B cell (primary cell): ENCODE measurements around the gene ITCH. TPM values are rescaled to one million over a fixed set of nuclear protein-coding genes. Genes with fewer than 3 reads are reported as not detected.
"Not testable (repeated sequence)": the region's sequence is repeated elsewhere in the genome, so short reads cannot be mapped to it uniquely, and the experiment has no call there.

ENCODE experiments used
- ATAC-seq: fragments of 200-7000 bp; cut with Tn5 transposase; one replicate; pipeline ENCODE4 v1.10.0; 2021; ENCODE audit warnings: low read depth, mild to moderate bottlenecking, moderate number of reproducible peaks, moderate library complexity
- CTCF ChIA-PET: fragments of 350-600 bp; sonication (Branson Sonifier 250); formaldehyde crosslinking; loops from one replicate; lab custom pipeline; 2021; ENCODE audit warnings: antibody characterized with exemption, inconsistent platforms; lab: Charles Lee
- POLR2A ChIA-PET: fragments of 350-600 bp; sonication (Branson Sonifier 250); formaldehyde crosslinking; loops from one replicate; lab custom pipeline; 2021; ENCODE audit warnings: antibody characterized with exemption; lab: Charles Lee
- DNase-seq: peaks from one replicate; pipeline ENCODE4 v3.0.0; 2013
- H2AFZ ChIP-seq: 2 replicates; pipeline ENCODE4 v1.6.1; 2012; ENCODE audit warnings: mild to moderate bottlenecking, low read depth, low read length; ENCODE audit not compliant: insufficient read depth, poor library complexity, severe bottlenecking
- H3K27ac ChIP-seq, 2 donors: 1 replicate in 1 of 2; 2 replicates in 1 of 2; pipeline ENCODE4 v1.5.1; 2012 to 2013; ENCODE audit warnings: low read length in 2 of 2, mild to moderate bottlenecking in 2 of 2, moderate library complexity in 1 of 2
- H3K27me3 ChIP-seq, 4 experiments: fragments of 200-600 bp in 1 of 4; sonication (generic) in 1 of 4; replicated peaks in 1 of 4; 1 replicate in 2 of 4; 2 replicates in 2 of 4; pipeline versions ENCODE4 v1.6.1 to v1.7.0; 2013 to 2016; ENCODE audit warnings: low read length in 3 of 4, mild to moderate bottlenecking in 2 of 4, mixed read lengths in 1 of 4, moderate library complexity in 1 of 4; ENCODE audit not compliant: insufficient read depth in 4 of 4, control insufficient read depth in 3 of 4; ENCODE audit errors: control extremely low read depth in 1 of 4
- H3K36me3 ChIP-seq, 2 experiments: replicated peaks in 1 of 2; 1 replicate in 1 of 2; 2 replicates in 1 of 2; pipeline versions ENCODE4 v1.6.1 to v1.7.1; 2013; ENCODE audit warnings: low read length in 1 of 2; ENCODE audit not compliant: insufficient read depth in 2 of 2, control insufficient read depth in 1 of 2; ENCODE audit errors: control extremely low read depth in 1 of 2, extremely low read depth in 1 of 2
- H3K4me1 ChIP-seq, 2 donors: fragments of 200-600 bp in 1 of 2; sonication (generic) in 1 of 2; 1 replicate in 1 of 2; 2 replicates in 1 of 2; pipeline versions ENCODE4 v1.5.1 to v1.6.1; 2013 to 2017; ENCODE audit warnings: low read length in 2 of 2; ENCODE audit not compliant: control insufficient read depth in 2 of 2, insufficient read depth in 2 of 2
- H3K4me2 ChIP-seq: replicated peaks from 2 replicates; pipeline ENCODE3; 2012; ENCODE audit warnings: mild to moderate bottlenecking, low read depth, low read length; ENCODE audit not compliant: poor library complexity, severe bottlenecking
- H3K4me3 ChIP-seq, 5 experiments: fragments of 200-600 bp in 1 of 5; sonication (generic) in 1 of 5; 1 replicate in 3 of 5; 2 replicates in 2 of 5; pipeline versions ENCODE4 v1.5.1 to v1.7.0; 2011 to 2016; ENCODE audit warnings: low read length in 4 of 5, mild to moderate bottlenecking in 4 of 5, low read depth in 2 of 5, control low read depth in 1 of 5, moderate library complexity in 1 of 5; ENCODE audit not compliant: insufficient read depth in 1 of 5; ENCODE audit errors: control extremely low read depth in 1 of 5, extremely low read depth in 1 of 5
- H3K79me2 ChIP-seq: fragments of 200-600 bp; sonication (generic); one replicate; pipeline ENCODE4 v1.6.0; 2016; ENCODE audit warnings: low read length; ENCODE audit not compliant: control insufficient read depth, insufficient read depth
- H3K9ac ChIP-seq: fragments of 200-600 bp; sonication (generic); 2 replicates; pipeline ENCODE4 v1.6.1; 2017; ENCODE audit warnings: mild to moderate bottlenecking, low read length, moderate library complexity
- H3K9me3 ChIP-seq, 3 donors: one replicate each; pipeline versions ENCODE4 v1.6.1 to v1.7.1; 2013; ENCODE audit warnings: low read length in 2 of 3; ENCODE audit not compliant: control insufficient read depth in 2 of 3, insufficient read depth in 1 of 3; ENCODE audit errors: control extremely low read depth in 1 of 3
- H4K20me1 ChIP-seq: 2 replicates; pipeline ENCODE4 v1.6.0; 2012; ENCODE audit warnings: mild to moderate bottlenecking, low read length; ENCODE audit not compliant: insufficient read depth, control insufficient read depth, poor library complexity, severe bottlenecking
- H3K27ac Mint-ChIP-seq: one replicate; pipeline ENCODE4 v1.8.0; 2021; ENCODE audit warnings: mixed read lengths
- H3K27me3 Mint-ChIP-seq: one replicate; pipeline ENCODE4 v1.8.0; 2021; ENCODE audit warnings: mixed read lengths
- H3K4me1 Mint-ChIP-seq: one replicate; pipeline ENCODE4 v1.8.0; 2021; ENCODE audit warnings: mixed read lengths
- H3K4me3 Mint-ChIP-seq: one replicate; pipeline ENCODE4 v1.8.0; 2021; ENCODE audit warnings: mixed read lengths
- H3K9me3 Mint-ChIP-seq: one replicate; pipeline ENCODE4 v1.8.0; 2022; ENCODE audit warnings: mixed read lengths; ENCODE audit not compliant: insufficient read depth
- EZH2 ChIP-seq: IDR thresholded peaks from 2 replicates; pipeline ENCODE4 v1.6.1; 2012; ENCODE audit warnings: borderline replicate concordance, low read depth, mild to moderate bottlenecking, moderate library complexity, low read length; ENCODE audit not compliant: insufficient read depth, poor library complexity, severe bottlenecking
- WGBS: methylation state at CpG from one replicate; pipeline ENCODE4 v1.1.5; 2013; ENCODE audit warnings: missing lambda C conversion rate; ENCODE audit not compliant: insufficient coverage; 5-methylcytosine and 5-hydroxymethylcytosine counted together
- intact Hi-C: fragments of 100-400 bp; cut with micrococcal nuclease; formaldehyde crosslinking; loops from one replicate; pipeline ENCODE4 v1.10.0; 2022
- polyA plus RNA-seq: library from polyadenylated mRNA; depleted of rRNA; stranded (reverse); fragments of >200 nt; gene quantifications from 2 replicates; pipeline ENCODE4 v1.2.3, GENCODE V29; 2012
- total RNA-seq, 2 donors: library from RNA; stranded (reverse); fragments of 120-200 nt in 1 of 2; gene quantifications; 1 replicate in 1 of 2; 2 replicates in 1 of 2; pipeline versions ENCODE4 v1.2.3 to v1.2.4, GENCODE V29; 2013 to 2022
- TF ChIP-seq, protein P1 (sequence below): fragments of 200-600 bp; IDR thresholded peaks from one replicate; pipeline ENCODE4 v1.8.0; 2022; ENCODE audit warnings: antibody characterized with exemption, mild to moderate bottlenecking

ITCH gene
- total and polyA plus RNA-seq, 2 donors (not counting 1 experiment from before 2014, with no cell fraction given), result 10.0 to 110 TPM

- Histone ChIP-seq H3K4me1 (no peaks in the 10 kb centered on the region), H3K27ac (no peak overlapping the region), H3K9me3 (no peaks in the 10 kb centered on the region), H2AFZ (no peak overlapping the region), H3K36me3 (no peaks in the 10 kb centered on the region), H3K27me3 (peaks cover 0 to 3% (median 1%) of the 10 kb centered on the region in 4 experiments), H3K4me2 (no peak overlapping the region), H3K9ac (no peak overlapping the region), H3K4me3 (no peak overlapping the region), H4K20me1 (no peaks in the 10 kb centered on the region), H3K79me2 (no peaks in the 10 kb centered on the region)
- intact Hi-C loops, result no loop called here
- no peak for DNase-seq
- Mint-ChIP-seq H3K27me3 (peaks cover 14% of the 10 kb centered on the region), H3K4me1 (no peaks in the 10 kb centered on the region), H3K4me3 (no peak overlapping the region), H3K27ac (no peak overlapping the region), H3K9me3 (no peaks in the 10 kb centered on the region)
- no peak for ATAC-seq
- no peak for TF ChIP-seq EZH2
- TF ChIP-seq, protein P1, sequence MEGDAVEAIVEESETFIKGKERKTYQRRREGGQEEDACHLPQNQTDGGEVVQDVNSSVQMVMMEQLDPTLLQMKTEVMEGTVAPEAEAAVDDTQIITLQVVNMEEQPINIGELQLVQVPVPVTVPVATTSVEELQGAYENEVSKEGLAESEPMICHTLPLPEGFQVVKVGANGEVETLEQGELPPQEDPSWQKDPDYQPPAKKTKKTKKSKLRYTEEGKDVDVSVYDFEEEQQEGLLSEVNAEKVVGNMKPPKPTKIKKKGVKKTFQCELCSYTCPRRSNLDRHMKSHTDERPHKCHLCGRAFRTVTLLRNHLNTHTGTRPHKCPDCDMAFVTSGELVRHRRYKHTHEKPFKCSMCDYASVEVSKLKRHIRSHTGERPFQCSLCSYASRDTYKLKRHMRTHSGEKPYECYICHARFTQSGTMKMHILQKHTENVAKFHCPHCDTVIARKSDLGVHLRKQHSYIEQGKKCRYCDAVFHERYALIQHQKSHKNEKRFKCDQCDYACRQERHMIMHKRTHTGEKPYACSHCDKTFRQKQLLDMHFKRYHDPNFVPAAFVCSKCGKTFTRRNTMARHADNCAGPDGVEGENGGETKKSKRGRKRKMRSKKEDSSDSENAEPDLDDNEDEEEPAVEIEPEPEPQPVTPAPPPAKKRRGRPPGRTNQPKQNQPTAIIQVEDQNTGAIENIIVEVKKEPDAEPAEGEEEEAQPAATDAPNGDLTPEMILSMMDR, result no peak
- POLR2A ChIA-PET, result no interaction called here
- WGBS, result 80% methylated on average over 2 of the region's 2 CpGs
- CTCF ChIA-PET, result interaction anchor here (1.2 kb wide), 1 partner anchor 12 kb away, joined by 4 read pairs; no protein-coding TSS in a partner anchor
Observed at GRCh38 chr20:34324541-34324940, 38.5 kb upstream of the ITCH start.

DNA sequence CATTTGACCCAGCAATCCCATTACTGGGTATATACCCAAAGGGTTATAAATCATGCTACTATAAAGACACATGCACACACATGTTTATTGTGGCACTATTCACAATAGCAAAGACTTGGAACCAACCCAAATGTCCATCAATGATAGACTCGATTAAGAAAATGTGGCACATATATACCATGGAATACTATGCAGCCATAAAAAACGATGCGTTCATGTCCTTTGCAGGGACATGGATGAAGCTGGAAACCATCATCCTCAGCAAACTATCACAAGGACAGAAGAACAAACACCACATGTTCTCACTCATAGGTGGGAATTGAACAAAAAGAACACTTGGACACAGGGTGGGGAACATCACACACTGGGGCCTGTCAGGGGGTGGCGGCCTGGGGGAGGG is 34.9 kb upstream of the ITCH start:
- H3K4me1 Mint-ChIP-seq, H3K9me3 ChIP-seq, POLR2A ChIA-PET, DNase-seq, H3K9me3 Mint-ChIP-seq, H3K79me2 ChIP-seq, H4K20me1 ChIP-seq, H3K27ac Mint-ChIP-seq, H3K4me3 Mint-ChIP-seq, H3K36me3 ChIP-seq, ATAC-seq, H3K4me2 ChIP-seq, H3K9ac ChIP-seq, H3K4me1 ChIP-seq, H3K4me3 ChIP-seq, H3K27me3 ChIP-seq, CTCF ChIA-PET, H3K27ac ChIP-seq, intact Hi-C loops, H2AFZ ChIP-seq: not testable (repeated sequence)
- WGBS, result 100% methylated on average over 3 of the region's 4 CpGs
- peaks cover 10% of the 10 kb centered on the region for H3K27me3 Mint-ChIP-seq
